ENCODE measurements around the gene WWOX. TPM values are rescaled to one million over a fixed set of nuclear protein-coding genes. Genes with fewer than 3 reads are reported as not detected.

WWOX gene
- total and polyA plus RNA-seq, 2 donors (not counting 1 experiment from before 2014, with no cell fraction given), result 10.5 to 42.3 TPM

DNA sequence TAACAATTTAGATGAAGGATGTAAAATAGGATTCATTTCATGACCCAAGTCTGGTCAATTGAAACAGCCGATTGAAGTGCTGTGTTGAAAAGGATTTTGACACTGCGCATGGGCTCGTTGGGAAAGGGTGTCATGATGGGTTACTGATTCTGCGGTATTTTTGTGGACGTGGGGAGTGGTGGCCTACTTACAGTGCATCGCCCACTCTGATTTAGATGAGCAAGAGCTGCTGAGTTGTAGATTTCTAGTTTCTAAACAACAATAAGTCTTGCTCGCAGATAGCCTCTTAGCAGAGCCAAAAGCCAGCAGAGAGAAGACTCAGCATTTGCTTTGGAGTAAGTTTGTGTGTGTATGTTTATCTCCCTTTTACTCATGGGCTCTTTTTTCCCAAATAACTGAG is 770.0 kb downstream of the WWOX start:
- no peak overlapping the region for H3K9ac ChIP-seq (ENCODE audit: low read length)
- H3K36me3 ChIP-seq (replicated peaks in 1 of 2; ENCODE audit: control extremely low read depth in 1 of 2, control insufficient read depth in 1 of 2, extremely low read depth in 1 of 2, insufficient read depth in 2 of 2, low read length in 1 of 2), result no peaks in the 10 kb centered on the region
- no peak overlapping the region for H2AFZ ChIP-seq (ENCODE audit: insufficient read depth, low read depth, low read length, poor library complexity, severe bottlenecking)
- H3K4me3 ChIP-seq (ENCODE audit: control extremely low read depth in 1 of 5, extremely low read depth in 1 of 5, insufficient read depth in 1 of 5, low read depth in 2 of 5, low read length in 4 of 5), result no peak overlapping the region
- H3K4me3 Mint-ChIP-seq, result no peak overlapping the region
- 92% methylated on average over 7 of the region's 7 CpGs for WGBS (ENCODE audit: insufficient coverage)
- H3K27me3 Mint-ChIP-seq, result no peaks in the 10 kb centered on the region
- H3K27me3 ChIP-seq (replicated peaks in 1 of 4; ENCODE audit: control extremely low read depth in 1 of 4, control insufficient read depth in 3 of 4, insufficient read depth in 4 of 4, low read length in 3 of 4), result no peaks in the 10 kb centered on the region
- no peaks in the 10 kb centered on the region for H3K9me3 Mint-ChIP-seq (ENCODE audit: insufficient read depth)
- H3K4me1 ChIP-seq (ENCODE audit: control insufficient read depth in 2 of 2, insufficient read depth in 2 of 2, low read length in 2 of 2), result no peaks in the 10 kb centered on the region
- no peaks in the 10 kb centered on the region for H3K4me1 Mint-ChIP-seq
- no peak overlapping the region for H3K4me2 ChIP-seq (replicated peaks; ENCODE audit: low read depth, low read length, poor library complexity, severe bottlenecking)
- no peaks in the 10 kb centered on the region for H3K9me3 ChIP-seq (ENCODE audit: control extremely low read depth in 1 of 3, control insufficient read depth in 2 of 3, insufficient read depth in 1 of 3, low read length in 2 of 3)
- H3K27ac ChIP-seq (ENCODE audit: low read length in 2 of 2), result no peak overlapping the region
- intact Hi-C loops (cut with micrococcal nuclease), result no loop called here
- no peak for DNase-seq
- no peaks in the 10 kb centered on the region for H3K79me2 ChIP-seq (ENCODE audit: control insufficient read depth, insufficient read depth, low read length)
- CTCF ChIA-PET, result no interaction called here
- H3K27ac Mint-ChIP-seq, result no peak overlapping the region
- H4K20me1 ChIP-seq (ENCODE audit: control insufficient read depth, insufficient read depth, low read length, poor library complexity, severe bottlenecking), result no peaks in the 10 kb centered on the region
- POLR2A ChIA-PET, result no interaction called here
- no peak for TF ChIP-seq EZH2 (IDR thresholded peaks at IDR 0.05; ENCODE audit: borderline replicate concordance, insufficient read depth, low read depth, low read length, poor library complexity, severe bottlenecking)
- TF ChIP-seq, protein P1, sequence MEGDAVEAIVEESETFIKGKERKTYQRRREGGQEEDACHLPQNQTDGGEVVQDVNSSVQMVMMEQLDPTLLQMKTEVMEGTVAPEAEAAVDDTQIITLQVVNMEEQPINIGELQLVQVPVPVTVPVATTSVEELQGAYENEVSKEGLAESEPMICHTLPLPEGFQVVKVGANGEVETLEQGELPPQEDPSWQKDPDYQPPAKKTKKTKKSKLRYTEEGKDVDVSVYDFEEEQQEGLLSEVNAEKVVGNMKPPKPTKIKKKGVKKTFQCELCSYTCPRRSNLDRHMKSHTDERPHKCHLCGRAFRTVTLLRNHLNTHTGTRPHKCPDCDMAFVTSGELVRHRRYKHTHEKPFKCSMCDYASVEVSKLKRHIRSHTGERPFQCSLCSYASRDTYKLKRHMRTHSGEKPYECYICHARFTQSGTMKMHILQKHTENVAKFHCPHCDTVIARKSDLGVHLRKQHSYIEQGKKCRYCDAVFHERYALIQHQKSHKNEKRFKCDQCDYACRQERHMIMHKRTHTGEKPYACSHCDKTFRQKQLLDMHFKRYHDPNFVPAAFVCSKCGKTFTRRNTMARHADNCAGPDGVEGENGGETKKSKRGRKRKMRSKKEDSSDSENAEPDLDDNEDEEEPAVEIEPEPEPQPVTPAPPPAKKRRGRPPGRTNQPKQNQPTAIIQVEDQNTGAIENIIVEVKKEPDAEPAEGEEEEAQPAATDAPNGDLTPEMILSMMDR (IDR thresholded peaks at IDR 0.05), result no peak
- ATAC-seq (ENCODE audit: low read depth), result no peak

DNA sequence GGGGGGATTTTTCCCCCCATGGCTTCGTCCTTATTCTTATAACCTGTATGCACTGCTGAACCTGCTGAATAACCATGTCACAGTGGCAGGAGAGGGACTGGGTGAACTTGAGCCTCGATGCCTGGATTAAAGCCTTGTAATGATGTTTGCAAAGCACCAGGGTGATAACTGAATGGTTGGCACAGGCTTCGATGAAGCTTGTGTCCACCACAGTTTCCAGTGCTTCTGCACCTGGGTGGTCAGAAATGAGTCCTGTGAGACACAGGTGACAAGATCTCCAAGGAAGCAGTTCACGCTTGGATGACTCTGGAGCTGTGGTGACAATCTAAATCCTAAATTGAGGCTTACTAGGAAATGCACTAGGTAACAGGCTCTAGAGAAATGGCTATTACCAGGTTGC is 771.8 kb downstream of the WWOX start:
- no peaks in the 10 kb centered on the region for H3K4me1 Mint-ChIP-seq
- H3K9me3 Mint-ChIP-seq (ENCODE audit: insufficient read depth), result no peaks in the 10 kb centered on the region
- H3K4me1 ChIP-seq (ENCODE audit: control insufficient read depth in 2 of 2, insufficient read depth in 2 of 2, low read length in 2 of 2), result no peaks in the 10 kb centered on the region
- no peaks in the 10 kb centered on the region for H3K9me3 ChIP-seq (ENCODE audit: control extremely low read depth in 1 of 3, control insufficient read depth in 2 of 3, insufficient read depth in 1 of 3, low read length in 2 of 3)
- intact Hi-C loops (cut with micrococcal nuclease), result no loop called here
- CTCF ChIA-PET, result no interaction called here
- WGBS (ENCODE audit: insufficient coverage), result 94% methylated on average over 2 of the region's 4 CpGs
- no peak overlapping the region for H3K4me2 ChIP-seq (replicated peaks; ENCODE audit: low read depth, low read length, poor library complexity, severe bottlenecking)
- no peaks in the 10 kb centered on the region for H3K27me3 Mint-ChIP-seq
- DNase-seq, result no peak
- no peak overlapping the region for H2AFZ ChIP-seq (ENCODE audit: insufficient read depth, low read depth, low read length, poor library complexity, severe bottlenecking)
- TF ChIP-seq, protein P1 (IDR thresholded peaks at IDR 0.05), result no peak
- no peak for TF ChIP-seq EZH2 (IDR thresholded peaks at IDR 0.05; ENCODE audit: borderline replicate concordance, insufficient read depth, low read depth, low read length, poor library complexity, severe bottlenecking)
- no peak overlapping the region for H3K9ac ChIP-seq (ENCODE audit: low read length)
- H3K4me3 ChIP-seq (ENCODE audit: control extremely low read depth in 1 of 5, extremely low read depth in 1 of 5, insufficient read depth in 1 of 5, low read depth in 2 of 5, low read length in 4 of 5), result no peak overlapping the region
- H3K27me3 ChIP-seq (replicated peaks in 1 of 4; ENCODE audit: control extremely low read depth in 1 of 4, control insufficient read depth in 3 of 4, insufficient read depth in 4 of 4, low read length in 3 of 4), result no peaks in the 10 kb centered on the region
- no peak overlapping the region for H3K27ac Mint-ChIP-seq
- H3K27ac ChIP-seq (ENCODE audit: low read length in 2 of 2), result no peak overlapping the region
- no peaks in the 10 kb centered on the region for H3K79me2 ChIP-seq (ENCODE audit: control insufficient read depth, insufficient read depth, low read length)
- H3K36me3 ChIP-seq (replicated peaks in 1 of 2; ENCODE audit: control extremely low read depth in 1 of 2, control insufficient read depth in 1 of 2, extremely low read depth in 1 of 2, insufficient read depth in 2 of 2, low read length in 1 of 2), result no peaks in the 10 kb centered on the region
- no peak for ATAC-seq (ENCODE audit: low read depth)
- H3K4me3 Mint-ChIP-seq, result no peak overlapping the region
- H4K20me1 ChIP-seq (ENCODE audit: control insufficient read depth, insufficient read depth, low read length, poor library complexity, severe bottlenecking), result no peaks in the 10 kb centered on the region
- POLR2A ChIA-PET, result no interaction called here
